Fibroblast of skin of right biceps (primary cell): Measurements from ENCODE around the gene RNF138.
"Not testable (repeated sequence)": the region's sequence is repeated elsewhere in the genome, so short reads cannot be mapped to it uniquely, and the experiment has no call there.

Source experiments
- DNase-seq: peaks from one replicate; pipeline ENCODE4 v3.0.0-alpha.2; 2013

RNF138 gene

GRCh38 chr18:32091724-32092421 lies at the start of gene RNF138:
TSS of gene RNF138 (plus strand) at chr18:32091874. CDS start at chr18:32092777, 903 bp downstream.
- peak; percentile 84 for DNase-seq

GRCh38 chr18:32042337-32042736 lies 49.3 kb upstream of the RNF138 start:
- no peak for DNase-seq

- peak; percentile 46 for DNase-seq
These were observed 43.1 kb upstream of the RNF138 start for GRCh38 chr18:32048507-32049091.

- peak; percentile 4 for DNase-seq
These were observed 42.1 kb upstream of the RNF138 start for GRCh38 chr18:32049393-32050171.

- no peak for DNase-seq
These were observed 34.9 kb upstream of the RNF138 start for GRCh38 chr18:32056613-32057358.

- no peak for DNase-seq
These were observed 34.0 kb upstream of the RNF138 start for GRCh38 chr18:32057624-32058165.

GRCh38 chr18:32060026-32060425 lies 31.6 kb upstream of the RNF138 start:
- no peak for DNase-seq

GRCh38 chr18:32067375-32068167 lies 24.1 kb upstream of the RNF138 start:
- DNase-seq: no peak

GRCh38 chr18:32072321-32072720 lies 19.4 kb upstream of the RNF138 start:
- no peak for DNase-seq

- DNase-seq: no peak
These were observed 17.5 kb upstream of the RNF138 start for GRCh38 chr18:32074206-32074605.

- no peak for DNase-seq
These were observed 12.8 kb upstream of the RNF138 start for GRCh38 chr18:32078845-32079244.

GRCh38 chr18:32081881-32082280 lies 9.8 kb upstream of the RNF138 start:
- peak; percentile 38 for DNase-seq

GRCh38 chr18:32083781-32084180 lies 7.9 kb upstream of the RNF138 start:
- DNase-seq: no peak

GRCh38 chr18:32086881-32087280 lies 4.8 kb upstream of the RNF138 start:
- DNase-seq: peak; percentile 70

- not testable (repeated sequence) for DNase-seq
These were observed 843 bp upstream of the RNF138 start for GRCh38 chr18:32090831-32091230.

- DNase-seq: no peak
These were observed 350 bp upstream of the RNF138 start for GRCh38 chr18:32091325-32091723.

- DNase-seq: peak; percentile 97
These were observed 888 bp downstream of the RNF138 start for GRCh38 chr18:32092422-32093101.

GRCh38 chr18:32093102-32093511 lies 1.4 kb downstream of the RNF138 start:
- peak; percentile 61 for DNase-seq

GRCh38 chr18:32093523-32093922 lies 1.8 kb downstream of the RNF138 start:
- DNase-seq: peak; percentile 16

- no peak for DNase-seq
These were observed 3.7 kb downstream of the RNF138 start for GRCh38 chr18:32095192-32095899.

GRCh38 chr18:32095900-32096229 lies 4.2 kb downstream of the RNF138 start:
- DNase-seq: no peak
